Left lung (tissue), 10 donors: ENCODE data around the gene INTS11. TPM values are rescaled to one million over a fixed set of nuclear protein-coding genes. Genes with fewer than 3 reads are reported as not detected.

Experiments
- ATAC-seq: fragments of 200-7000 bp; cut with Tn5 transposase; one replicate; pipeline ENCODE4 v1.9.1; 2020; ENCODE audit warnings: moderate library complexity
- DNase-seq, 4 donors: peaks; one replicate each; pipeline ENCODE4 v3.0.0-alpha.2; 2013 to 2020
- H3K27ac ChIP-seq, 2 donors: fragments of 200-600 bp; sonication (generic) in 1 of 2; one replicate each; pipeline versions ENCODE4 v1.5.0 to v1.8.0; 2020 to 2021
- H3K27me3 ChIP-seq, 2 donors: fragments of 200-600 bp; sonication (generic) in 1 of 2; one replicate each; pipeline versions ENCODE4 v1.5.0 to v1.8.0; 2020 to 2021
- H3K36me3 ChIP-seq, 2 donors: fragments of 200-600 bp; sonication (generic) in 1 of 2; one replicate each; pipeline versions ENCODE4 v1.5.0 to v1.8.0; 2020 to 2021
- H3K4me1 ChIP-seq, 2 donors: fragments of 200-600 bp; one replicate each; pipeline ENCODE4 v1.8.0; 2021
- H3K4me3 ChIP-seq, 2 donors: fragments of 200-600 bp; sonication (generic) in 1 of 2; one replicate each; pipeline versions ENCODE4 v1.5.0 to v1.8.0; 2020 to 2021; ENCODE audit warnings: mild to moderate bottlenecking in 1 of 2
- H3K9me3 ChIP-seq, 2 donors: fragments of 200-600 bp; sonication (generic) in 1 of 2; one replicate each; pipeline versions ENCODE4 v1.5.0 to v1.8.0; 2020 to 2021
- CTCF ChIP-seq, 2 donors: fragments of 200-600 bp; sonication (generic) in 1 of 2; IDR thresholded peaks; one replicate each; pipeline versions ENCODE4 v1.5.0 to v1.8.0; 2021; ENCODE audit warnings: antibody characterized with exemption in 2 of 2
- intact Hi-C, 2 donors: fragments of 100-400 bp; cut with DNase I; formaldehyde crosslinking; loops; one replicate each; pipeline versions ENCODE4 v1.11.2 to v1.14.2; 2022
- polyA plus RNA-seq, 6 donors: library from polyadenylated mRNA; unstranded; fragments of 120-200 nt; gene quantifications; one replicate each; pipeline ENCODE4 v1.2.1, GENCODE V29; 2013; ENCODE audit not compliant: insufficient read length in 6 of 6
- total RNA-seq, 2 donors: library from RNA; stranded (reverse); fragmentation: NEBNext Ultra II Directional; extraction: Animal tissue kit (Norgen Biotek cat#: 25700); gene quantifications; one replicate each; pipeline ENCODE4 v1.2.1, GENCODE V29; 2021
- donor health status: DM: no; HTN: yes; CAD: no.
- donor health status: DM: no; HTN: no; CAD: no.

The INTS11 gene
- total and polyA plus RNA-seq, 8 donors = 67.0 to 166 (median 117) TPM

GRCh38 chr1:1342584-1343115 is 18.2 kb upstream of the INTS11 start:
- Histone ChIP-seq H3K27me3 (no peaks in the 10 kb centered on the region), H3K9me3 (no peaks in the 10 kb centered on the region), H3K36me3 (peaks cover 0 to 41% of the 10 kb centered on the region in 2 donors), H3K4me3 (no peak overlapping the region), H3K4me1 (peaks cover 21 to 39% of the 10 kb centered on the region in 2 donors), H3K27ac (no peak overlapping the region)
- no peak for ATAC-seq
- DNase-seq = no peak
- no peak for TF ChIP-seq CTCF (IDR thresholded peaks at IDR 0.05)
- intact Hi-C loops = no loop called here

DNA sequence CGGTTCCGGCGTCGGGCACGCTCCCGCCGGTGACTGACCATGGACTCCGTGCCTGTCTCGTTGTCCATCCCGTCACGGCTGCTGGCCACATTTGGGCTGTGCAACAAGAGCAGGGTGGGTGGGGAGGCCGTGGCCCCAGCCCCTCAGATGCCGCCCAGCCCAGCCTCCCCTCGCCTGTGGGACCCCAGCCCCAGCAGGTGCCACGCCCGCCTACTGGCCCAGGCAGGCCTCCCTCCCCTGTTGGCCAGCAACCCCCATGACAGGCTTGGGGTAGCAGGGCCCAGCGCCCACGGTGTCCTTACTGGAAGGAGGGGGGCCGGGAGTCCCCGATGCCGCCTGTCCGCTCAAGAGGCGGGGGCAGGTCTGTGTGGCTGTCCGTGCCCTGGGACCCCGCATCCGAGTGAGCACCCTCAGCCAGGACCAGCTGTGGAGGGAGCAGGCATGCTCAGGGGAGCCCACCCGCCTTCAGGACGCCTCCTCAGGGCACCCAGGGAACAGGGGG is 17.7 kb upstream of the INTS11 start:
- ATAC-seq (no peak), DNase-seq (no peak)
- Histone ChIP-seq H3K9me3 (no peaks in the 10 kb centered on the region), H3K27me3 (no peaks in the 10 kb centered on the region), H3K36me3 (peaks cover 0 to 46% of the 10 kb centered on the region in 2 donors), H3K4me3 (no peak overlapping the region), H3K27ac (no peak overlapping the region), H3K4me1 (peaks cover 18 to 34% of the 10 kb centered on the region in 2 donors)
- TF ChIP-seq CTCF (IDR thresholded peaks at IDR 0.05) = no peak
- intact Hi-C loops = no loop called here

DNA sequence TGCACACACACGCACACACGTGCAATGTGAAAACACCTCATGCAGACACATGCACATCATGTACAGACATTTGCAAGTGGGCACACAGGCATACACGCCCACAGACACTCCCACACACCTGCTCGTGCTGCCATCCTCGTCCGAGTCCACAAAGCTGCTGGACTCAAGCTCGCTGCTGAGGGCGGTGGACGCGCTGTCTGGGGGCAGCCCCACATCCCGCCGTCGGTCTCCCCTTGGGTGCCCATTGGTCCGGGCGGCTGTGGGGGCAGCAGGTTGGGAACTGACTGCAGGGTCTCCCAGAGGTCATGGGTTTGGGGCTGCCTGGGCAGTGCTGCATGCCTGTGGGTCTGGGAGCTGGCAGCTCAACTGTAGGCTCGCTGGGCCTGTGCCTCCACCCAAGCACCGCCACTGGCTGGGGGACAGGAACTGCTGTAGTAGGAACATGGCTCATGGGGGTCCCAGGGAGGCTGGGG is 17.1 kb upstream of the INTS11 start:
- Histone ChIP-seq H3K9me3 (no peaks in the 10 kb centered on the region), H3K36me3 (peaks cover 0 to 51% of the 10 kb centered on the region in 2 donors), H3K4me3 (no peak overlapping the region), H3K4me1 (peaks cover 13 to 28% of the 10 kb centered on the region in 2 donors), H3K27me3 (no peaks in the 10 kb centered on the region), H3K27ac (no peak overlapping the region)
- no peak for DNase-seq
- intact Hi-C loops = no loop called here
- no peak for TF ChIP-seq CTCF (IDR thresholded peaks at IDR 0.05)
- ATAC-seq = no peak

DNA sequence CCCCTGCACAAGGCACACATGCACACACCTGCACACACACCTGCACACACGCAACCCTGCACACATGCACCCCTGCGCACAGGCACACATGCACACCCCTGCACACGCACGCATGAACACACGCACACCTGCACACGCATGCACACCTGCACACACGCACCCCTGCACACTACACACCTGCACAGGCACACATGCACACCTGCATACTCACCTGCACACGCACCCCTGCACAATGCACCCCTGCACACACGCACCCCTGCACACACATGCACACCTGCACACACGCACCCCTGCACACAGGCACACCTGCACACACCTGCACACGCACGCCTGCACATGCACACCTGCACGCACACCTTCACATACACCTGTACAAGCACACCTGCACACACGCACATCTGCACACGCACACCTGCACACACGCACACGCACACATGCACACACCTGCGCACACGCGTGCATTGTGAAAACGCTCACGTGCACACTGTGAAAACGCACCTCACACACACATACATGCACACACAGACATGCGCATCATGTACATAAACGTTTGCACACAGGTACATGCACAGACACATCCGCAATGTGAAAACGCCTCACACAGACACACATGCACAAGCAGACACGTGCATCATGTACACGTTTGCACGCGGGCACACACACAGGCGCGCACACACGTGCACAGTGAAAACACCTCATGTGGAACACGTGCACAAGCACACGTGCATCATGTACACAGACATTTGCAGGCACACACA is 16.5 kb upstream of the INTS11 start:
- Histone ChIP-seq H3K27ac (no peak overlapping the region), H3K36me3 (peaks cover 0 to 57% of the 10 kb centered on the region in 2 donors), H3K4me3 (no peak overlapping the region), H3K9me3 (no peaks in the 10 kb centered on the region), H3K27me3 (no peaks in the 10 kb centered on the region), H3K4me1 (peaks cover 8 to 22% of the 10 kb centered on the region in 2 donors)
- TF ChIP-seq CTCF (IDR thresholded peaks at IDR 0.05) = no peak
- DNase-seq (no peak), ATAC-seq (no peak)
- intact Hi-C loops = no loop called here

DNA sequence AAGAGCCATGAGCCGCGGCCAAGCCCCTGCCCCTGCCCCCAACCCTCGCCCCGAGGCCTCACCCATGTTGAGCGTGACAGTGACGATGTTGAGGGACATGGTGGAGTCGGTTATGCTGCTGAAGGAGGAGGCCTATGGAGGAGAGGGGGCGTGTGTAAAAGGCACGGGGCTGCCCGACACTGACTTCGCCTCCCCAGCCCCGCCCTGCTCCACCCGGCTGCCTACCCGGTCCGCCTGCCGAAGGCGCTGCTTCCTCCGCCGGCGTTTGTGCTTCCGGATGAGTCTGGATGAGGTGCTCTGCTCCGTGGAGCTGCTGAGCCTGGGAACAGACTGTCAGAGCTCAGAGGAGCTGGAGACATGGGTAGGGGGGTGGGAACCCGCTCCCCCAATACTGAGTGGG is 15.7 kb upstream of the INTS11 start:
- no peak for ATAC-seq

More for the DNA sequence above, 15.7 kb upstream of the INTS11 start:
- DNase-seq = no peak
- no peaks in the 10 kb centered on the region for H3K9me3 ChIP-seq
- H3K4me1 ChIP-seq = peaks cover 1 to 14% of the 10 kb centered on the region in 2 donors
- H3K36me3 ChIP-seq = peaks cover 0 to 65% of the 10 kb centered on the region in 2 donors
- no peak for TF ChIP-seq CTCF (IDR thresholded peaks at IDR 0.05)
- no peak overlapping the region for H3K4me3 ChIP-seq
- no peak overlapping the region for H3K27ac ChIP-seq
- H3K27me3 ChIP-seq = no peaks in the 10 kb centered on the region
- intact Hi-C loops = no loop called here
